CD4-positive, alpha-beta T cell treated with Interleukin-4 for 1 hour (primary cell): Measurements from ENCODE around the gene ZNF765.
"Not testable (repeated sequence)": the region's sequence is repeated elsewhere in the genome, so short reads cannot be mapped to it uniquely, and the experiment has no call there.

ENCODE experiments used
- DNase-seq, 2 donors: peaks; one replicate each; pipeline ENCODE4 v3.0.0-alpha.2; 2020 to 2022

ZNF765 gene

GRCh38 chr19:53422551-53422950 is 27.6 kb downstream of the ZNF765 start:
- DNase-seq = no peak

- not testable (repeated sequence) for DNase-seq
Measured at GRCh38 chr19:53423074-53423473, 28.1 kb downstream of the ZNF765 start.

GRCh38 chr19:53423680-53424079 is 28.7 kb downstream of the ZNF765 start:
- DNase-seq = not testable (repeated sequence)

GRCh38 chr19:53424968-53425597 is 30.1 kb downstream of the ZNF765 start:
- DNase-seq = peak; percentile 70 to 71

- DNase-seq = peak; percentile 96 to 97
Measured at GRCh38 chr19:53431399-53432087, 36.6 kb downstream of the ZNF765 start, which contains the start of gene ZNF761. TSS of gene ZNF761 (plus strand) at chr19:53431984. CDS start at chr19:53447269, 15,285 bp downstream.

- no peak for DNase-seq
Measured at GRCh38 chr19:53432088-53432661, 37.2 kb downstream of the ZNF765 start.

GRCh38 chr19:53443809-53444208 is 48.9 kb downstream of the ZNF765 start:
- DNase-seq = not testable (repeated sequence)

- not testable (repeated sequence) for DNase-seq
Measured at GRCh38 chr19:53447196-53447595, 52.2 kb downstream of the ZNF765 start.

GRCh38 chr19:53455828-53456227 is 60.9 kb downstream of the ZNF765 start:
- no peak for DNase-seq

- not testable (repeated sequence) for DNase-seq
Measured at GRCh38 chr19:53460131-53460721, 65.3 kb downstream of the ZNF765 start.

GRCh38 chr19:53461866-53462265 is 66.9 kb downstream of the ZNF765 start:
- no peak for DNase-seq

- no peak for DNase-seq
Measured at GRCh38 chr19:53462861-53463260, 67.9 kb downstream of the ZNF765 start.

- peak in 1 of 2 donors; percentile 25 for DNase-seq
Measured at GRCh38 chr19:53463263-53463662, 68.3 kb downstream of the ZNF765 start.

- DNase-seq = no peak
Measured at GRCh38 chr19:53466726-53467484, 72.0 kb downstream of the ZNF765 start.

- peak; percentile 94 to 96 for DNase-seq
Measured at GRCh38 chr19:53467485-53468262, 72.7 kb downstream of the ZNF765 start, which contains the start of gene ZNF813. TSS of gene ZNF813 (plus strand) at chr19:53467733. CDS start at chr19:53483823, 16,090 bp downstream.

- not testable (repeated sequence) for DNase-seq
Measured at GRCh38 chr19:53468628-53469027, 73.7 kb downstream of the ZNF765 start.

GRCh38 chr19:53471916-53472315 is 77.0 kb downstream of the ZNF765 start:
- DNase-seq = no peak

GRCh38 chr19:53474832-53475231 is 79.9 kb downstream of the ZNF765 start:
- not testable (repeated sequence) for DNase-seq

- not testable (repeated sequence) for DNase-seq
Measured at GRCh38 chr19:53475470-53475869, 80.5 kb downstream of the ZNF765 start.
